Upper lobe of right lung (tissue), 1 donor: ENCODE results near the gene EDN2. TPM values are rescaled to one million over a fixed set of nuclear protein-coding genes. Genes with fewer than 3 reads are reported as not detected.

Source experiments
- ATAC-seq: fragments of 200-7000 bp; cut with Tn5 transposase; one replicate; pipeline ENCODE4 v1.9.1; 2020; ENCODE audit warnings: mild to moderate bottlenecking, moderate library complexity
- DNase-seq: peaks from one replicate; pipeline ENCODE4 v3.0.0-alpha.2; 2020
- H3K27ac ChIP-seq: fragments of 200-600 bp; one replicate; pipeline ENCODE4 v1.8.0; 2022
- H3K27me3 ChIP-seq: fragments of 200-600 bp; one replicate; pipeline ENCODE4 v1.8.0; 2022; ENCODE audit warnings: mild to moderate bottlenecking
- H3K36me3 ChIP-seq: fragments of 200-600 bp; one replicate; pipeline ENCODE4 v1.8.0; 2022
- H3K4me1 ChIP-seq: fragments of 200-600 bp; one replicate; pipeline ENCODE4 v1.8.0; 2022
- H3K4me3 ChIP-seq: fragments of 200-600 bp; one replicate; pipeline ENCODE4 v1.8.0; 2022; ENCODE audit warnings: mild to moderate bottlenecking
- H3K9me3 ChIP-seq: fragments of 200-600 bp; one replicate; pipeline ENCODE4 v1.8.0; 2022
- CTCF ChIP-seq: fragments of 200-600 bp; IDR thresholded peaks from one replicate; pipeline ENCODE4 v1.8.0; 2022; ENCODE audit warnings: antibody characterized with exemption
- intact Hi-C: fragments of 100-400 bp; cut with DNase I; formaldehyde crosslinking; loops from one replicate; pipeline ENCODE4 v1.11.0; 2022
- total RNA-seq: library from RNA; stranded (reverse); fragmentation: NEBNext Ultra II Directional; extraction: Animal tissue kit (Norgen Biotek cat#: 25700); gene quantifications from one replicate; pipeline ENCODE4 v1.2.1, GENCODE V29; 2021
- donor health status: DM: no; HTN: yes; CAD: no; lungs with severe emphysema.

The EDN2 gene
- total RNA-seq, 1 donor from 2014 or later = not detected

GRCh38 chr1:41434306-41434705 is 50.2 kb downstream of the EDN2 start:
- Histone ChIP-seq H3K27ac (no peak overlapping the region), H3K27me3 (peaks cover 3% of the 10 kb centered on the region), H3K4me1 (peaks cover 17% of the 10 kb centered on the region), H3K4me3 (no peak overlapping the region), H3K36me3 (no peaks in the 10 kb centered on the region), H3K9me3 (no peaks in the 10 kb centered on the region)
- intact Hi-C loops = no loop called here
- no peak for TF ChIP-seq CTCF
- DNase-seq = no peak
- no peak for ATAC-seq

- DNase-seq (no peak), ATAC-seq (no peak)
- H3K9me3 ChIP-seq = no peaks in the 10 kb centered on the region
- intact Hi-C loops = no loop called here
- H3K27me3 ChIP-seq = peaks cover 3% of the 10 kb centered on the region
- no peak for TF ChIP-seq CTCF
- H3K4me3 ChIP-seq = no peak overlapping the region
- no peaks in the 10 kb centered on the region for H3K36me3 ChIP-seq
- H3K4me1 ChIP-seq = peaks cover 17% of the 10 kb centered on the region
- H3K27ac ChIP-seq = no peak overlapping the region
Observed at GRCh38 chr1:41433501-41433900, 51.0 kb downstream of the EDN2 start.

- DNase-seq (peak; percentile 94), ATAC-seq (peak; percentile 94)
- H3K4me3 ChIP-seq = no peak overlapping the region
- peaks cover 17% of the 10 kb centered on the region for H3K4me1 ChIP-seq
- TF ChIP-seq CTCF = peak; percentile 95
- H3K36me3 ChIP-seq = no peaks in the 10 kb centered on the region
- intact Hi-C loops = no loop called here
- H3K9me3 ChIP-seq = no peaks in the 10 kb centered on the region
- H3K27me3 ChIP-seq = peaks cover 3% of the 10 kb centered on the region
- peak overlapping the region; percentile 58 for H3K27ac ChIP-seq
Observed at GRCh38 chr1:41432481-41433280, 51.8 kb downstream of the EDN2 start.

- Histone ChIP-seq H3K27ac (no peak overlapping the region), H3K36me3 (no peaks in the 10 kb centered on the region), H3K4me1 (peaks cover 17% of the 10 kb centered on the region), H3K4me3 (no peak overlapping the region), H3K27me3 (peaks cover 3% of the 10 kb centered on the region), H3K9me3 (no peaks in the 10 kb centered on the region)
- ATAC-seq = no peak
- no peak for TF ChIP-seq CTCF
- no peak for DNase-seq
- intact Hi-C loops = no loop called here
Observed at GRCh38 chr1:41431490-41432350, 52.8 kb downstream of the EDN2 start.

- H3K4me1 ChIP-seq = peaks cover 17% of the 10 kb centered on the region
- H3K27ac ChIP-seq = no peak overlapping the region
- no peak overlapping the region for H3K4me3 ChIP-seq
- DNase-seq (no peak), ATAC-seq (no peak)
- no peaks in the 10 kb centered on the region for H3K9me3 ChIP-seq
- H3K36me3 ChIP-seq = no peaks in the 10 kb centered on the region
- intact Hi-C loops = no loop called here
- no peaks in the 10 kb centered on the region for H3K27me3 ChIP-seq
- TF ChIP-seq CTCF = no peak
Observed at GRCh38 chr1:41430582-41430981, 53.9 kb downstream of the EDN2 start.
